Measurements from ENCODE around the gene LMCD1.
"Not testable (repeated sequence)": the region's sequence is repeated elsewhere in the genome, so short reads cannot be mapped to it uniquely, and the experiment has no call there.

The LMCD1 gene

GRCh38 chr3:8576841-8577571, 75.4 kb downstream of the LMCD1 start:
- TF ChIP-seq CTCF (conservative IDR thresholded peaks at IDR 0.05): no peak
- no peak overlapping the region for H3K27ac ChIP-seq

- no peak for TF ChIP-seq CTCF (conservative IDR thresholded peaks at IDR 0.05)
- no peak overlapping the region for H3K27ac ChIP-seq
Measured at GRCh38 chr3:8578282-8578681, 76.7 kb downstream of the LMCD1 start.

- no peak for TF ChIP-seq CTCF (conservative IDR thresholded peaks at IDR 0.05)
- H3K27ac ChIP-seq: no peak overlapping the region
Measured at GRCh38 chr3:8579096-8579495, 77.5 kb downstream of the LMCD1 start.

- TF ChIP-seq CTCF (conservative IDR thresholded peaks at IDR 0.05): no peak
- H3K27ac ChIP-seq: no peak overlapping the region
Measured at GRCh38 chr3:8579943-8580342, 78.3 kb downstream of the LMCD1 start.

GRCh38 chr3:8580434-8580833, 78.8 kb downstream of the LMCD1 start:
- H3K27ac ChIP-seq: not testable (repeated sequence)

- no peak for TF ChIP-seq CTCF (conservative IDR thresholded peaks at IDR 0.05)
- H3K27ac ChIP-seq: no peak overlapping the region
Measured at GRCh38 chr3:8581373-8581772, 79.8 kb downstream of the LMCD1 start.

- no peak overlapping the region for H3K27ac ChIP-seq
- no peak for TF ChIP-seq CTCF (conservative IDR thresholded peaks at IDR 0.05)
Measured at GRCh38 chr3:8581806-8582445, 80.3 kb downstream of the LMCD1 start.

GRCh38 chr3:8584661-8585060, 83.0 kb downstream of the LMCD1 start:
- H3K27ac ChIP-seq: no peak overlapping the region
- no peak for TF ChIP-seq CTCF (conservative IDR thresholded peaks at IDR 0.05)
